Measurements from ENCODE around the gene HOOK1.
"Not testable (repeated sequence)": the region's sequence is repeated elsewhere in the genome, so short reads cannot be mapped to it uniquely, and the experiment has no call there.

Gene HOOK1

DNA sequence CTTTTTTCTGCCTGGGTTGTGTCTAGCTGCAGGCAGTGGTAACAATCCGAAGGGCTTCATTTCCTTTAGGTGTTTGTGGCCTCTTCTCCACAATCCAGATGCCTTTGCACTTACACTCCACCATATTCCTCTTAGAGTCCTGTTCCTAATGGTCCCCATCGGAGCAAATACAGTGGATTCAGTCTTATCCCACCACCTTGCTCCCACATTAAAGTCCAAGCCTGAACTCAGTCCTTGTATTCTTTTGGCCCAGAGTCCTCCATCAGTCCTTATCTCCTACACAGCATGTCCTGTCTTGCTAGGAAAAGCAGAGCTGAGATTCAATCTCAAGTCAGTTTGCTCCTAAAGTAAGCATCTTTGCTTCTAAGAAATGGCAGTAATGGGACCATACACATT is 103.0 kb downstream of the HOOK1 start:
- no peak overlapping the region for H3K4me3 ChIP-seq (ENCODE audit: low read depth, low read length)
- no peak for DNase-seq (ENCODE audit: low read depth)
- TF ChIP-seq, protein P1, sequence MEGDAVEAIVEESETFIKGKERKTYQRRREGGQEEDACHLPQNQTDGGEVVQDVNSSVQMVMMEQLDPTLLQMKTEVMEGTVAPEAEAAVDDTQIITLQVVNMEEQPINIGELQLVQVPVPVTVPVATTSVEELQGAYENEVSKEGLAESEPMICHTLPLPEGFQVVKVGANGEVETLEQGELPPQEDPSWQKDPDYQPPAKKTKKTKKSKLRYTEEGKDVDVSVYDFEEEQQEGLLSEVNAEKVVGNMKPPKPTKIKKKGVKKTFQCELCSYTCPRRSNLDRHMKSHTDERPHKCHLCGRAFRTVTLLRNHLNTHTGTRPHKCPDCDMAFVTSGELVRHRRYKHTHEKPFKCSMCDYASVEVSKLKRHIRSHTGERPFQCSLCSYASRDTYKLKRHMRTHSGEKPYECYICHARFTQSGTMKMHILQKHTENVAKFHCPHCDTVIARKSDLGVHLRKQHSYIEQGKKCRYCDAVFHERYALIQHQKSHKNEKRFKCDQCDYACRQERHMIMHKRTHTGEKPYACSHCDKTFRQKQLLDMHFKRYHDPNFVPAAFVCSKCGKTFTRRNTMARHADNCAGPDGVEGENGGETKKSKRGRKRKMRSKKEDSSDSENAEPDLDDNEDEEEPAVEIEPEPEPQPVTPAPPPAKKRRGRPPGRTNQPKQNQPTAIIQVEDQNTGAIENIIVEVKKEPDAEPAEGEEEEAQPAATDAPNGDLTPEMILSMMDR (IDR thresholded peaks at IDR 0.05; ENCODE audit: insufficient read depth, low read depth, low read length, missing control alignments), result no peak

DNA sequence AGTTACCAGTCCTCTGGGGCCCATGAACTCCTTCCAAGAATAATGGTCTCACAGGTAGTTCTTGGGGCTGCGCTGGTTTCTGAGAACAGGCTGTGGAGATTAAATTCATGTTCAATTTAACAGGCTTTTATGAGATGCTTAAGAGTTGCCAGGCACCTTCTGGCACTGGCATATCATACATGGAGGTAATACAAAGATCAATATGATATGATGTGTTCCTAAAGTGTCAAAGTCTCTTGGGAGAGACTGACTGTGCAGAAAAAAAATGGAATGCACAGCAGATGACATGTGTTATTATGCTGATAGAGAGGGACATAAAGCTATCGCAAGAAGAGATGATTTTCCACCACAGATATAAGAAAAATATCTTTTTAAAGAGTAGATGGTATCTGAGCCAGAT is 105.0 kb downstream of the HOOK1 start:
- no peak for DNase-seq (ENCODE audit: low read depth)
- TF ChIP-seq, protein P1 (IDR thresholded peaks at IDR 0.05; ENCODE audit: insufficient read depth, low read depth, low read length, missing control alignments), result no peak
- no peak overlapping the region for H3K4me3 ChIP-seq (ENCODE audit: low read depth, low read length)

DNA sequence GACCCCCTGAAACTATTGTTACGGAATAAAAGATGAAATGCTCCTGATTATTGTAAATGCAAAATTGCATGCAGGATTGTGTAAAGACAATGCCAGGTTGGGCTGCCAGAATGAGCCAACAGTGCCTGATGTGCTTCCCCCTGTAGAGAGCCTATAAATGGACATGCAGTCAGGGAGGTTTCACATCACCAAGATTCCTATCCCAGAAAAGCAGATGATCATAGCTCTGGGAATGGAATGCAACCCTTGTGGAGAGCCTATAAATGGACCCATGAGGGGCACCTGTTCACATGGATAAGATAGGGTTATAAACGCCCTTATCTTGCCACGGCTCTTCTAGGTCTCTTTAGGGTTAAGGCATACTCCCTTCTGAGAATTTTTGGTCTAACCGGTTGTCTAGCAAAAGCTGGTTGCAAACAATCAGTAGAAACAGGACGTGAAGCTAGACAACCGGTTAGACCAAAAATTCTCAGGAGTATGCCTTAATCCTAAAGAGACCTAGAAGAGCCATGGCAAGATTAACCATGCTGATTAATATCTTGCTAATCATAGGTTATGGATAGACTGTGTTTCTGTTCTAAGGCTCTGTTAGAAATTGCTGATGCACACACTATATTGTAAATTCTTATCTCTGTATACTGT is 106.6 kb downstream of the HOOK1 start:
- not testable (repeated sequence) for DNase-seq (ENCODE audit: low read depth); H3K4me3 ChIP-seq (ENCODE audit: low read depth, low read length)

DNA sequence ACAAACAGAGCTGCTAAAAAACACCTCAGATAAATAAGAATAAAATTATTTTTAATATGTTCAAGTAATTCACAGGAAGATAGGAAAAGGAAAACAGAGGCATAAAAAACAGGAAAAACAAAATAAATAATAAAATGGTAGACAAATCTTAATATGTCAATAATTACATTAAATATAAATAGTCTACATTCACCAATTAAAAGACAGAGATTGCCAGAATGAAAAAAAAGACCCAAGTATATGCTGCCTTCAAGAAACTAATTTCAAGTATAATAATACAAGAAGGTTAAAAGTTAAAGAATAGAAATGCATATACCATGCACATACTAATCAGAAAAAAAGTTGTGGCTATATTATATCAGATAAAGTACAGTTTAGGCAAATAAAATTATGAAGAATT is 109.9 kb downstream of the HOOK1 start:
- TF ChIP-seq, protein P1 (IDR thresholded peaks at IDR 0.05; ENCODE audit: insufficient read depth, low read depth, low read length, missing control alignments), result no peak
- DNase-seq (ENCODE audit: low read depth), result no peak
- H3K4me3 ChIP-seq (ENCODE audit: low read depth, low read length), result no peak overlapping the region

Measured in GM12865 (cell line).